ENCODE results near the gene NLK.
A peak's percentile ranks its signal among the peaks of the same experiment; 100 is the strongest.
"Not testable (repeated sequence)": the region's sequence is repeated elsewhere in the genome, so short reads cannot be mapped to it uniquely, and the experiment has no call there.

The NLK gene

DNA sequence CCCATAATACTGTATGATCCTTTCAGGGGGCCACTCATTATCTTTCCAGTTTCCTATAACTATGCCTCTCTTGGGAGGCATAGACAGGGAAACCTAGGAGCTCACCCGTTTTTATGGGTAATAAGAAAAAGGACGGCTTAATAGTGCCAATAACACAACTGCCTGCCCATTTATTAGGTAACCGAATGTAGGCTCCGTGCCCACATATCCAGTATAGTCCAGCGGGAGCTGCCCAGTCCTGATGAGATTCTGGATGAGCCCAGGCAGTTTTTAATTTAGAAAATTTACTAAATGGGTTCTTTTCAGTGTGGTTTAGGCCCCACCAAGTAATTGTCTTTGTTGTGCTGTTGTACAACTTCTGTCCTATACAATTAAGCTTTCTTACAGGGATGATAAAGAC lies 189.1 kb downstream of the NLK start:
- DNase-seq (ENCODE audit: low read depth), result not testable (repeated sequence)

- DNase-seq (ENCODE audit: low read depth), result peak; percentile 15
These were observed 190.7 kb downstream of the NLK start for GRCh38 chr17:28232966-28233870.

DNA sequence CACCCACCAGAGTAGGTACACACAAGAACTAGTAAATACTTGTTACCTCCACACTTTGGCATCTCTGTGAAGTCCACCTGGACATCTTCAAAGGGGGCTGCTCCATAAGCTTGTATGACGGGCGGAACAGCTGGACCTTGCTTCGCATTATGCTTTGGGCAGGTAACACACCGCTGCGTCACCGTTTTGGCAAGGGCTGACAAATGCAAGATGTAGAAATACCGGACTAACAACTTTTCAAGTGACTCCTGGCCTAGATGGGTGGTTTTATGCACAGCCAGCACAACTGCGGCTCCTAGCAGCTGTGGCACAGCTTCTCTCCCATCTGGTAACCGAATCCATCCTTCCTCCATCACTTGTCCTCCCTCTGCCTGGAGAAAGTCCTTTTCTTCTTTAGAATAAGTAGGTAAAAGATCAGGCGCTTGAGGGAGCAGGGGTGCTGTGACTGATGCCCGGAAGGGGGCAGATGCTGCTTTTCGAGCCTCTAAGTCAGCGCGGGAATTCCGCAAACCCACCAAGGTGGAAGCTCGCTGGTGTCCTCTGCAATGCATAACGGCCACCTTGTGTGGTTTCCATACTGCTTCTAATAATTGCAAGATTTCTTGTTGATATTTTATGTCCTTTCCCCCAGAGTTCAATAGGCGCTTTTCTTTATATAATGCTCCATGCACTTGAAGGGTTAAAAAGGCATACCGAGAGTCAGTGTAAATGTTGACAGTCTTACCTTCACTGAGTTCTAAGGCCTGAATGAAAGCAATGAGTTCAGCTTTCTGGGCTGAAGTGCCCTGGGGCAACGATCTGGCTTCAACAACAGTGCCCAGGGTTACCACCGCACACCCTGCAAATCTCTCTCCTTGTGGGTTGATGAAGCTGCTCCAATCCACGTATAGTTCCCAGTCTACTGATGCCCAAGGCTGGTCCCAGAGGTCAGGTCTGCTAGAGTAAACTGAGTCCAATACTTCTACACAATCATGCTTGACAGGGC lies 191.7 kb downstream of the NLK start:
- DNase-seq (ENCODE audit: low read depth), result not testable (repeated sequence)

DNA sequence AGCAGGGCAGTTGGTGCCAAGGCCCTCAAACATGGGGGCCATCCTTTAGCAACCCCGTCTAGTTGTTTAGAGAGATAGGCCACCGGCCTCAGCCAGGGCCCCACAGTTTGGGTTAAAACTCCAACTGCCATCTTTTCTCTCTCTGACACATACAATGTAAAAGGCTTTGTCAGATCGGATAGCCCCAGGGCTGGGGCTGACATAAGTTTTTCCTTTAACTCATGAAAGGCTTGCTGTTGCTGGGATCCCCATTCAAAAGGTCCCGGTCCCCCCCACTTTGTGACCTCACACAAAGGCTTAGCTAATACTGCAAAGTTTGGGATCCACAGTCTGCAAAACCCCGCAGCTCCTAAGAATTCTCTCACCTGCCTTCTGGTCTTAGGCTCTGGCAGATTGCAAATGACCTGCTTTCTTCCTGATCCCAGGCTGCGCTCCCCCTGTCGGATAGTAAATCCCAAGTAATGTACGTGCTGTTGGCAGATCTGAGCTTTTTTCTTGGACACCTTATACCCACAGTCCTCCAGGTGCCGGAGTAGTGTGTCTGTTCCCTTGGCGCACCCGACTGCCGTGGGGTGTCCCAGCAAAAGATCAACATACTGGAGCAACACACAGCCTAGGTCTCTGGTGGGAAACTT lies 192.7 kb downstream of the NLK start:
- DNase-seq (ENCODE audit: low read depth), result not testable (repeated sequence)

DNA sequence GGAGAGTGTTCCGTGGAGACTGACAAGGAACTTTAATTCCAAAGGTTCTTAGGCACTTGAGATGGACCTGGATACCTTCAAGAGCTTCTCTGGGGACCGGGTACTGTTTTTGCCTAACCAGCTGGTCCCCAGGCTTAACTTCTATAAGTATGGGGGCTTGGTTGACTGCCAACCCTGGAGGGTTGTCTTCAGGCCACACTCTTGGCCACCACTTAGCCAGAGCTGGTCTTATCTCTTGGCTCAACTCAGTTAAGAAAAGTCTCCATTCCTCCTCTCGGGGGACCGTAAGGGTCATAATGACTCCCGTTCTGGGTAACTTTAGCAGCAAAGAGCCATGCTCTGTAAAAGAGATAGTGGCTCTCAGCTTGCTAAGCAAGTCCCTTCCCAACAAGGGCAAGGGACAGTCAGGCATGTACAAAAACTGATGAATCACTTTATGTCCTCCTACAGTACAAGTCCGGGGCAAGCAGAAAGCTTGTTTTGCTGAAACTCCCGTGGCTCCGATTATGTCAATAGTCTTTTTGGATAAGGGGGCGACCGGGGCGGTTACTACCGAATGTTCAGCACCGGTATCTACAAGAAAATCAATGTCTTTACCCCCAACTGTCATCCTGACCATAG lies 193.7 kb downstream of the NLK start:
- not testable (repeated sequence) for DNase-seq (ENCODE audit: low read depth)

DNA sequence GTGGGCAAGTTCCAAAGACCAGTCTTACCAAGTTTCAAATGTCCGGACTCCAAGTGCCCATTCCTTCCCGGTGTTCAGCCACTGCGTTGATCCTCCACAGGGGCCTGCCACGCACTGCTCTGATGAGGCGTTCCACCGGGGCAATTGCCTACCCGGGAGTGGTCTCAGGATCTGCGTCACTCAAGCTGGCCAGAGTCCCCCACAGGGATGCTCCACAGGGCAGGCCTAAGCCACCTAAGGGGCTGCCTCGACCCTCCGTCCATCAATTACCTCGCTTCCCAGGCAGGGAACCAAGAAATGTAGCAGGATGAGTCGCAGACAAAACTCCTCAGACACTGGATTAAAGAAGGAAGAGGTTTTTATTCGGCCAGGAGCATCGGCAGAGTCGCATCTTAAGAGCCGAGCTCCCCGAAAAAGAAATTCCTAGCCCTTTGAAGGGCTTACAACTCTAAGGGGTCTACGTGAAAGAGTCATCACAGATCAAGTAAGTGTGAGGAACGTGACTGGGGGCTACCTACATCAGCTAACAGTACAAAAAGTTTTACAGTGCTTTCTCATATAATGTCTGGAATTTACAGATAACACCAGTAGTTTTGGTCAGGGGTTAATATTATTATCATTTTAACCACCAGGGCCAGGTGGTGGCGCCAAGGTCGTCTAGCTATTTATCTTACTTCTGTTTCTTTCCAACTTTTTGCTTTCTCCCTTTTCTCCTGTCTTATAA lies 196.2 kb downstream of the NLK start:
- not testable (repeated sequence) for DNase-seq (ENCODE audit: low read depth)

GRCh38 chr17:28239271-28239624 lies 196.8 kb downstream of the NLK start:
- DNase-seq (ENCODE audit: low read depth), result no peak

GRCh38 chr17:28240688-28241340 lies 198.3 kb downstream of the NLK start:
- DNase-seq (ENCODE audit: low read depth), result no peak

DNA sequence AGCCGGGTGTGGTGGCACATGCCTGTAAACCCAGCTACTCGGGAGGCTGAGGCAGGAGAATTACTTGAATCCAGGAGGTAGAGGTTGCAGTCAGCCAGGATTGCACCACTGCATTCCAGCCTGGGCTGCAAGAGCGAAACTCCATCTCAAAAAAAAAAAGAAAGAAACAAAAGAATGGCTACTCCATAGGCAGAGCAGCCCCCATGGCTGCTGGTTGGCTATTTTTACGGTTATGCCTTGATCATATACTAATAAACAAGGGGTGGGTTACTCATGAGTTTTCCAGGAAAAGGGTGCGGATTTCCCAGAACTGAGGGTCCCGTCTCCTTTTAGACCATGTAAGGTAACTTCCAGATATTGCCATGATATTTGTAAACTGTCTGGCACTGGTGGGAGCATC lies 200.3 kb downstream of the NLK start:
- DNase-seq (ENCODE audit: low read depth), result peak; percentile 18

- DNase-seq (ENCODE audit: low read depth), result not testable (repeated sequence)
These were observed 200.8 kb downstream of the NLK start for GRCh38 chr17:28243268-28243667.

GRCh38 chr17:28244446-28244845 lies 202.0 kb downstream of the NLK start:
- no peak for DNase-seq (ENCODE audit: low read depth)

Measured in iris pigment epithelial cell (primary cell).